Endothelial cell (in vitro differentiated cells): Measurements from ENCODE around the gene ANKRD65. TPM values are rescaled to one million over a fixed set of nuclear protein-coding genes. Genes with fewer than 3 reads are reported as not detected.

Source experiments
- DNase-seq: peaks from one replicate; pipeline ENCODE4 v3.0.0; 2021; ENCODE audit warnings: low spot score
- H3K27ac Mint-ChIP-seq: one replicate; pipeline ENCODE4 v1.8.0; 2021; ENCODE audit warnings: mixed read lengths, inconsistent platforms; ENCODE audit not compliant: unreplicated experiment
- H3K27me3 Mint-ChIP-seq: one replicate; pipeline ENCODE4 v1.8.0; 2021; ENCODE audit warnings: mild to moderate bottlenecking, moderate library complexity, mixed read lengths, inconsistent platforms; ENCODE audit not compliant: unreplicated experiment
- H3K36me3 Mint-ChIP-seq: one replicate; pipeline ENCODE4 v1.8.0; 2021; ENCODE audit warnings: mild to moderate bottlenecking, low read depth, mixed read lengths, inconsistent platforms; ENCODE audit not compliant: unreplicated experiment
- H3K4me1 Mint-ChIP-seq: one replicate; pipeline ENCODE4 v1.8.0; 2021; ENCODE audit warnings: mild to moderate bottlenecking, mixed read lengths, inconsistent platforms; ENCODE audit not compliant: unreplicated experiment
- H3K4me3 Mint-ChIP-seq: one replicate; pipeline ENCODE4 v1.8.0; 2021; ENCODE audit warnings: mild to moderate bottlenecking, mixed read lengths, inconsistent platforms; ENCODE audit not compliant: unreplicated experiment
- H3K9me3 Mint-ChIP-seq: one replicate; pipeline ENCODE4 v1.8.0; 2021; ENCODE audit warnings: mixed read lengths, inconsistent platforms; ENCODE audit not compliant: unreplicated experiment
- CTCF ChIP-seq: fragments of 200-600 bp; sonication (generic); IDR thresholded peaks from one replicate; pipeline ENCODE4 v1.5.0; 2021; ENCODE audit warnings: antibody characterized with exemption; ENCODE audit not compliant: unreplicated experiment
- total RNA-seq: library from RNA; stranded (reverse); fragmentation: NEBNext Ultra II Directional; extraction: Animal tissue kit (Norgen Biotek cat#: 25700); gene quantifications from one replicate; pipeline ENCODE4 v1.2.1, GENCODE V29; 2021; ENCODE audit not compliant: unreplicated experiment

ANKRD65 gene
- total RNA-seq, 1 donor from 2014 or later, result 0.31 TPM

- no peaks in the 10 kb centered on the region for H3K27me3 Mint-ChIP-seq
- no peak overlapping the region for H3K27ac Mint-ChIP-seq
- H3K4me3 Mint-ChIP-seq, result no peak overlapping the region
- H3K9me3 Mint-ChIP-seq, result no peaks in the 10 kb centered on the region
- peaks cover 12% of the 10 kb centered on the region for H3K4me1 Mint-ChIP-seq
- peaks cover 47% of the 10 kb centered on the region for H3K36me3 Mint-ChIP-seq
- no peak for DNase-seq
- no peak for TF ChIP-seq CTCF
Observed at GRCh38 chr1:1393014-1393413, 28.1 kb downstream of the ANKRD65 start.

GRCh38 chr1:1391225-1391624 lies 29.9 kb downstream of the ANKRD65 start:
- Mint-ChIP-seq H3K36me3 (peaks cover 62% of the 10 kb centered on the region), H3K27ac (no peak overlapping the region), H3K9me3 (no peaks in the 10 kb centered on the region), H3K4me3 (peak overlapping the region; percentile 79), H3K27me3 (no peaks in the 10 kb centered on the region), H3K4me1 (peaks cover 9% of the 10 kb centered on the region)
- no peak for DNase-seq
- no peak for TF ChIP-seq CTCF

GRCh38 chr1:1390675-1391074 lies 30.4 kb downstream of the ANKRD65 start:
- no peak overlapping the region for H3K27ac Mint-ChIP-seq
- peaks cover 62% of the 10 kb centered on the region for H3K36me3 Mint-ChIP-seq
- peaks cover 9% of the 10 kb centered on the region for H3K4me1 Mint-ChIP-seq
- H3K4me3 Mint-ChIP-seq, result peak overlapping the region; percentile 79
- DNase-seq, result no peak
- no peaks in the 10 kb centered on the region for H3K9me3 Mint-ChIP-seq
- no peaks in the 10 kb centered on the region for H3K27me3 Mint-ChIP-seq
- no peak for TF ChIP-seq CTCF

GRCh38 chr1:1388078-1388472 lies 33.0 kb downstream of the ANKRD65 start:
- Mint-ChIP-seq H3K27me3 (peaks cover 3% of the 10 kb centered on the region), H3K4me1 (peaks cover 5% of the 10 kb centered on the region), H3K27ac (no peak overlapping the region), H3K9me3 (no peaks in the 10 kb centered on the region), H3K36me3 (peaks cover 47% of the 10 kb centered on the region), H3K4me3 (no peak overlapping the region)
- DNase-seq, result no peak
- no peak for TF ChIP-seq CTCF

GRCh38 chr1:1387098-1388077 lies 33.7 kb downstream of the ANKRD65 start:
- H3K27ac Mint-ChIP-seq, result no peak overlapping the region
- peaks cover 3% of the 10 kb centered on the region for H3K27me3 Mint-ChIP-seq
- DNase-seq, result no peak
- H3K9me3 Mint-ChIP-seq, result no peaks in the 10 kb centered on the region
- TF ChIP-seq CTCF, result no peak
- peaks cover 5% of the 10 kb centered on the region for H3K4me1 Mint-ChIP-seq
- peaks cover 46% of the 10 kb centered on the region for H3K36me3 Mint-ChIP-seq
- H3K4me3 Mint-ChIP-seq, result no peak overlapping the region
